ENCODE results near the gene GRID1. TPM values are rescaled to one million over a fixed set of nuclear protein-coding genes. Genes with fewer than 3 reads are reported as not detected.

The GRID1 gene
- polyA plus RNA-seq, 1 of the 3 experiments (the other 2 are of a cell fraction): 0.13 TPM

DNA sequence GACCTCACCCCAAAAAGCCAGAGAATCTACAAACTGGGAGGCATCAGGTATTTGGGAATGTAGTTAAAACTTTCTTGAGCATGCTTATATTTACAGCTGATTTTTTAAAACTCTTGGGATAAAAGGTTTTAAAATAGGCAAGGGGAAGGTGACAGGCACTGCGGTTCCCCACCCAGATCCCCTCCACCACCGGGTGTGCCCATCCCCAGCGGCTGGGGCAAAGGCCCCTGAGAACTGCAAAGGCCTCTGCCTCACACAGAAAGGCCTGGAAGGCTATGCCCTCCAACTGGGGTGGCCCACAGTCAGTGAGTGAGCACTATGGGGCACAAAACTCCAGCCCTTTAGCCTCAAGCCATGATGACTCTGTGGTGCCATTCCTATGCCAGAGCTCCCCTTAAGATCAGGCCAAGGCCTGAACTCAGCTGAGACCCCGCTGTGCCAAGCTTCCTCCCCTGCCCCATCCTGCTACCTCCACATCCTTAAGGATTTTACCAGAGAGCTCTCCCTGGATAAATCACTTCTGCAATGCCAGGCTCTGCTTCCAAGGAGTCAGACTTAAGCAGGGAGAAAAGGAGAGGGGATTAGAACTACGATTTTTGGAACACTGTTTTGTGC is 299.1 kb downstream of the GRID1 start:
- TF ChIP-seq ELF1 (IDR thresholded peaks at IDR 0.05): no peak
- TF ChIP-seq CHD2 (IDR thresholded peaks at IDR 0.05; ENCODE audit: low read length, partially characterized antibody): no peak
- TF ChIP-seq, protein P1, sequence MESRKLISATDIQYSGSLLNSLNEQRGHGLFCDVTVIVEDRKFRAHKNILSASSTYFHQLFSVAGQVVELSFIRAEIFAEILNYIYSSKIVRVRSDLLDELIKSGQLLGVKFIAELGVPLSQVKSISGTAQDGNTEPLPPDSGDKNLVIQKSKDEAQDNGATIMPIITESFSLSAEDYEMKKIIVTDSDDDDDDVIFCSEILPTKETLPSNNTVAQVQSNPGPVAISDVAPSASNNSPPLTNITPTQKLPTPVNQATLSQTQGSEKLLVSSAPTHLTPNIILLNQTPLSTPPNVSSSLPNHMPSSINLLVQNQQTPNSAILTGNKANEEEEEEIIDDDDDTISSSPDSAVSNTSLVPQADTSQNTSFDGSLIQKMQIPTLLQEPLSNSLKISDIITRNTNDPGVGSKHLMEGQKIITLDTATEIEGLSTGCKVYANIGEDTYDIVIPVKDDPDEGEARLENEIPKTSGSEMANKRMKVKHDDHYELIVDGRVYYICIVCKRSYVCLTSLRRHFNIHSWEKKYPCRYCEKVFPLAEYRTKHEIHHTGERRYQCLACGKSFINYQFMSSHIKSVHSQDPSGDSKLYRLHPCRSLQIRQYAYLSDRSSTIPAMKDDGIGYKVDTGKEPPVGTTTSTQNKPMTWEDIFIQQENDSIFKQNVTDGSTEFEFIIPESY (IDR thresholded peaks at IDR 0.05; ENCODE audit: borderline replicate concordance, low read depth): no peak
- no peak for TF ChIP-seq RFX5 (IDR thresholded peaks at IDR 0.05; ENCODE audit: low read length)
- no peaks in the 10 kb centered on the region for H3K9me2 ChIP-seq
- no peak overlapping the region for H3K4me3 ChIP-seq (ENCODE audit: low read depth in 2 of 2, low read length in 1 of 2)
- H2AFZ ChIP-seq (ENCODE audit: low read depth): no peak overlapping the region
- H4K20me1 ChIP-seq (ENCODE audit: insufficient read depth): no peaks in the 10 kb centered on the region
- H3K27me3 ChIP-seq (ENCODE audit: insufficient read depth): no peaks in the 10 kb centered on the region
- ChIA-PET POLR2A (no interaction called here), CTCF (interaction anchor here (0.7 kb wide), 2 partner anchors 20 to 151 kb away, joined by 3 read pairs; no protein-coding TSS in a partner anchor)
- no peak for DNase-seq
- H3K4me2 ChIP-seq: no peak overlapping the region
- no peak overlapping the region for H3K9ac ChIP-seq
- no peaks in the 10 kb centered on the region for H3K79me2 ChIP-seq (ENCODE audit: insufficient read depth)
- WGBS (ENCODE audit: low lambda C conversion rate): 21% methylated on average over 5 of the region's 5 CpGs
- H3K36me3 ChIP-seq (replicated peaks in 1 of 2; ENCODE audit: control insufficient read depth in 1 of 2, insufficient read depth in 2 of 2, low read length in 1 of 2): no peaks in the 10 kb centered on the region
- peaks cover 0 to 3% of the 10 kb centered on the region in 2 experiments; a peak in 1 of 4 replicates for H3K4me1 ChIP-seq (ENCODE audit: control insufficient read depth in 1 of 2, insufficient read depth in 2 of 2, low read depth in 1 of 2, low read length in 1 of 2)
- H3K27ac ChIP-seq (ENCODE audit: low read depth in 2 of 2, low read length in 1 of 2): no peak overlapping the region
- H3K9me3 ChIP-seq: no peaks in the 10 kb centered on the region
- H3F3A ChIP-seq (replicated peaks; ENCODE audit: insufficient read depth): no peaks in the 10 kb centered on the region

DNA sequence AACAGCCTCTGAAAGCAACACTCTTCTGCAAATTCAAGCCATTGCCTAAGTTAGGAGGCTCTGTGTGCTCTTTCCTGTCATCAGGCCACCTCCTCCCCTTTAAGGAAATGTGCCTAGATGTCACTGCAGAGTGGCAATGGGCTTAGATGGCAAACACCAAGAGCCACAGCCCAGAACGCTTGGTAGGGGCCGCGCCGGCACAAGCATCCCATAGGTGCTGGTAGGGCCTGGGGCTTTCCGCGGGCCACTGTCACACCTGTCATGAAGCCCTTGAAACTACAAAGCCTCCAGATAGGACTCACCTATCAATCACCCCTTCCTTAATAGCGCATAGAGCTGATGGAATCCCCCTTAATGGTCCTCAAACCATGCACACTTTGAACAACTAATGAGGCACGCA is 299.9 kb downstream of the GRID1 start:
- Histone ChIP-seq H3K27me3 (ENCODE audit: insufficient read depth) (no peaks in the 10 kb centered on the region), H3K9ac (no peak overlapping the region), H2AFZ (ENCODE audit: low read depth) (no peak overlapping the region), H3K9me2 (no peaks in the 10 kb centered on the region), H3K4me1 (ENCODE audit: control insufficient read depth in 1 of 2, insufficient read depth in 2 of 2, low read depth in 1 of 2, low read length in 1 of 2) (peaks cover 0 to 3% of the 10 kb centered on the region in 2 experiments; a peak in 1 of 4 replicates), H3K36me3 (replicated peaks in 1 of 2; ENCODE audit: control insufficient read depth in 1 of 2, insufficient read depth in 2 of 2, low read length in 1 of 2) (no peaks in the 10 kb centered on the region), H3K79me2 (ENCODE audit: insufficient read depth) (no peaks in the 10 kb centered on the region), H3K4me3 (ENCODE audit: low read depth in 2 of 2, low read length in 1 of 2) (no peak overlapping the region), H3K27ac (ENCODE audit: low read depth in 2 of 2, low read length in 1 of 2) (no peak overlapping the region), H3F3A (replicated peaks; ENCODE audit: insufficient read depth) (no peaks in the 10 kb centered on the region), H4K20me1 (ENCODE audit: insufficient read depth) (no peaks in the 10 kb centered on the region), H3K9me3 (no peaks in the 10 kb centered on the region), H3K4me2 (no peak overlapping the region)
- CTCF ChIA-PET: interaction anchor here (0.7 kb wide), 1 partner anchor 21 kb away, joined by 3 read pairs; no protein-coding TSS in a partner anchor
- 87% methylated on average over 8 of the region's 8 CpGs for WGBS (ENCODE audit: low lambda C conversion rate)
- POLR2A ChIA-PET: no interaction called here
- no peak for DNase-seq
- no peak for TF ChIP-seq ELF1 (IDR thresholded peaks at IDR 0.05)
- TF ChIP-seq, protein P2, sequence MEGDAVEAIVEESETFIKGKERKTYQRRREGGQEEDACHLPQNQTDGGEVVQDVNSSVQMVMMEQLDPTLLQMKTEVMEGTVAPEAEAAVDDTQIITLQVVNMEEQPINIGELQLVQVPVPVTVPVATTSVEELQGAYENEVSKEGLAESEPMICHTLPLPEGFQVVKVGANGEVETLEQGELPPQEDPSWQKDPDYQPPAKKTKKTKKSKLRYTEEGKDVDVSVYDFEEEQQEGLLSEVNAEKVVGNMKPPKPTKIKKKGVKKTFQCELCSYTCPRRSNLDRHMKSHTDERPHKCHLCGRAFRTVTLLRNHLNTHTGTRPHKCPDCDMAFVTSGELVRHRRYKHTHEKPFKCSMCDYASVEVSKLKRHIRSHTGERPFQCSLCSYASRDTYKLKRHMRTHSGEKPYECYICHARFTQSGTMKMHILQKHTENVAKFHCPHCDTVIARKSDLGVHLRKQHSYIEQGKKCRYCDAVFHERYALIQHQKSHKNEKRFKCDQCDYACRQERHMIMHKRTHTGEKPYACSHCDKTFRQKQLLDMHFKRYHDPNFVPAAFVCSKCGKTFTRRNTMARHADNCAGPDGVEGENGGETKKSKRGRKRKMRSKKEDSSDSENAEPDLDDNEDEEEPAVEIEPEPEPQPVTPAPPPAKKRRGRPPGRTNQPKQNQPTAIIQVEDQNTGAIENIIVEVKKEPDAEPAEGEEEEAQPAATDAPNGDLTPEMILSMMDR (IDR thresholded peaks at IDR 0.05): no peak
- no peak for TF ChIP-seq SMC3 (IDR thresholded peaks at IDR 0.05; ENCODE audit: low read depth, low read length)
- TF ChIP-seq FOSL2 (IDR thresholded peaks at IDR 0.05; ENCODE audit: borderline replicate concordance, low read depth): no peak
- TF ChIP-seq TCF12 (IDR thresholded peaks at IDR 0.05): no peak
- TF ChIP-seq NRF1 (IDR thresholded peaks at IDR 0.05; ENCODE audit: low read depth, low read length): no peak
- TF ChIP-seq, protein P3, sequence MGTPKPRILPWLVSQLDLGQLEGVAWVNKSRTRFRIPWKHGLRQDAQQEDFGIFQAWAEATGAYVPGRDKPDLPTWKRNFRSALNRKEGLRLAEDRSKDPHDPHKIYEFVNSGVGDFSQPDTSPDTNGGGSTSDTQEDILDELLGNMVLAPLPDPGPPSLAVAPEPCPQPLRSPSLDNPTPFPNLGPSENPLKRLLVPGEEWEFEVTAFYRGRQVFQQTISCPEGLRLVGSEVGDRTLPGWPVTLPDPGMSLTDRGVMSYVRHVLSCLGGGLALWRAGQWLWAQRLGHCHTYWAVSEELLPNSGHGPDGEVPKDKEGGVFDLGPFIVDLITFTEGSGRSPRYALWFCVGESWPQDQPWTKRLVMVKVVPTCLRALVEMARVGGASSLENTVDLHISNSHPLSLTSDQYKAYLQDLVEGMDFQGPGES (IDR thresholded peaks at IDR 0.05; ENCODE audit: low read depth, low read length): no peak
- TF ChIP-seq RCOR1 (IDR thresholded peaks at IDR 0.05; ENCODE audit: low read length): no peak
- TF ChIP-seq GATA2 (CRISPR knock-in tag; IDR thresholded peaks at IDR 0.05): no peak
- TF ChIP-seq, protein P4, sequence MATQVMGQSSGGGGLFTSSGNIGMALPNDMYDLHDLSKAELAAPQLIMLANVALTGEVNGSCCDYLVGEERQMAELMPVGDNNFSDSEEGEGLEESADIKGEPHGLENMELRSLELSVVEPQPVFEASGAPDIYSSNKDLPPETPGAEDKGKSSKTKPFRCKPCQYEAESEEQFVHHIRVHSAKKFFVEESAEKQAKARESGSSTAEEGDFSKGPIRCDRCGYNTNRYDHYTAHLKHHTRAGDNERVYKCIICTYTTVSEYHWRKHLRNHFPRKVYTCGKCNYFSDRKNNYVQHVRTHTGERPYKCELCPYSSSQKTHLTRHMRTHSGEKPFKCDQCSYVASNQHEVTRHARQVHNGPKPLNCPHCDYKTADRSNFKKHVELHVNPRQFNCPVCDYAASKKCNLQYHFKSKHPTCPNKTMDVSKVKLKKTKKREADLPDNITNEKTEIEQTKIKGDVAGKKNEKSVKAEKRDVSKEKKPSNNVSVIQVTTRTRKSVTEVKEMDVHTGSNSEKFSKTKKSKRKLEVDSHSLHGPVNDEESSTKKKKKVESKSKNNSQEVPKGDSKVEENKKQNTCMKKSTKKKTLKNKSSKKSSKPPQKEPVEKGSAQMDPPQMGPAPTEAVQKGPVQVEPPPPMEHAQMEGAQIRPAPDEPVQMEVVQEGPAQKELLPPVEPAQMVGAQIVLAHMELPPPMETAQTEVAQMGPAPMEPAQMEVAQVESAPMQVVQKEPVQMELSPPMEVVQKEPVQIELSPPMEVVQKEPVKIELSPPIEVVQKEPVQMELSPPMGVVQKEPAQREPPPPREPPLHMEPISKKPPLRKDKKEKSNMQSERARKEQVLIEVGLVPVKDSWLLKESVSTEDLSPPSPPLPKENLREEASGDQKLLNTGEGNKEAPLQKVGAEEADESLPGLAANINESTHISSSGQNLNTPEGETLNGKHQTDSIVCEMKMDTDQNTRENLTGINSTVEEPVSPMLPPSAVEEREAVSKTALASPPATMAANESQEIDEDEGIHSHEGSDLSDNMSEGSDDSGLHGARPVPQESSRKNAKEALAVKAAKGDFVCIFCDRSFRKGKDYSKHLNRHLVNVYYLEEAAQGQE (IDR thresholded peaks at IDR 0.05; ENCODE audit: low read depth, low read length): no peak
- TF ChIP-seq TEAD4 (IDR thresholded peaks at IDR 0.05; ENCODE audit: borderline replicate concordance, insufficient read depth): no peak
- no peak for TF ChIP-seq GABPA (IDR thresholded peaks at IDR 0.05; ENCODE audit: low read depth)
- no peak for TF ChIP-seq FOXJ3 (CRISPR knock-in tag; IDR thresholded peaks at IDR 0.05)
- no peak for TF ChIP-seq RFX5 (IDR thresholded peaks at IDR 0.05; ENCODE audit: low read length)
- TF ChIP-seq, protein P5, sequence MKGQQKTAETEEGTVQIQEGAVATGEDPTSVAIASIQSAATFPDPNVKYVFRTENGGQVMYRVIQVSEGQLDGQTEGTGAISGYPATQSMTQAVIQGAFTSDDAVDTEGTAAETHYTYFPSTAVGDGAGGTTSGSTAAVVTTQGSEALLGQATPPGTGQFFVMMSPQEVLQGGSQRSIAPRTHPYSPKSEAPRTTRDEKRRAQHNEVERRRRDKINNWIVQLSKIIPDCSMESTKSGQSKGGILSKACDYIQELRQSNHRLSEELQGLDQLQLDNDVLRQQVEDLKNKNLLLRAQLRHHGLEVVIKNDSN (IDR thresholded peaks at IDR 0.05; ENCODE audit: borderline replicate concordance, low read depth): no peak
- no peak for TF ChIP-seq MEF2A (IDR thresholded peaks at IDR 0.05; ENCODE audit: borderline replicate concordance, low read depth)
